ENCODE data around the gene CEP43.

DNA sequence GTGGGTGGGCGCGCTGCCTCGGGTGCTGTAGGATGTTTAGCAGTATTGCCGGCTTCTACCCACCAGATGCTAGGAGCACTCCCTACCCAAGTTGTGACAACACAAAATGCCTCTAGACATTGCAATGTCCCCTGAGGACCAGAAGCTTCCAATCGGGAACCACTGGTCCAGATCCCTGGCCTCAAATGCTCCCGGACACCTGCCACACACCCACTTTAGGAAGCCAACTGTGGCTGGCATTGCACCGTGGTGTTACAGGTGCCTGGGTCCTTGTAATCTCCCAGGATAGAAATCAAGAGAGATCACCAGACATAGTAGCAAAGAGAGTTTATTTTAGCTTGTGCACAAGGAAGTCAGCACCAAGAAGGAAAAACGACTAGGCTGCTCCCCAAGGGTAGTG lies 27.9 kb upstream of the CEP43 start:
- TF ChIP-seq, protein P1, sequence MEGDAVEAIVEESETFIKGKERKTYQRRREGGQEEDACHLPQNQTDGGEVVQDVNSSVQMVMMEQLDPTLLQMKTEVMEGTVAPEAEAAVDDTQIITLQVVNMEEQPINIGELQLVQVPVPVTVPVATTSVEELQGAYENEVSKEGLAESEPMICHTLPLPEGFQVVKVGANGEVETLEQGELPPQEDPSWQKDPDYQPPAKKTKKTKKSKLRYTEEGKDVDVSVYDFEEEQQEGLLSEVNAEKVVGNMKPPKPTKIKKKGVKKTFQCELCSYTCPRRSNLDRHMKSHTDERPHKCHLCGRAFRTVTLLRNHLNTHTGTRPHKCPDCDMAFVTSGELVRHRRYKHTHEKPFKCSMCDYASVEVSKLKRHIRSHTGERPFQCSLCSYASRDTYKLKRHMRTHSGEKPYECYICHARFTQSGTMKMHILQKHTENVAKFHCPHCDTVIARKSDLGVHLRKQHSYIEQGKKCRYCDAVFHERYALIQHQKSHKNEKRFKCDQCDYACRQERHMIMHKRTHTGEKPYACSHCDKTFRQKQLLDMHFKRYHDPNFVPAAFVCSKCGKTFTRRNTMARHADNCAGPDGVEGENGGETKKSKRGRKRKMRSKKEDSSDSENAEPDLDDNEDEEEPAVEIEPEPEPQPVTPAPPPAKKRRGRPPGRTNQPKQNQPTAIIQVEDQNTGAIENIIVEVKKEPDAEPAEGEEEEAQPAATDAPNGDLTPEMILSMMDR (conservative IDR thresholded peaks at IDR 0.05; ENCODE audit: low read depth, low read length): no peak
- no peak for TF ChIP-seq EZH2 (IDR thresholded peaks at IDR 0.05; ENCODE audit: low read length, unreplicated experiment)
- TF ChIP-seq EZH2phosphoT487 (IDR thresholded peaks at IDR 0.05; ENCODE audit: borderline replicate concordance, low read length): no peak

All from PC-3 (cell line).